H1 (cell line): Measurements from ENCODE around the gene PHACTR1. TPM values are rescaled to one million over a fixed set of nuclear protein-coding genes. Genes with fewer than 3 reads are reported as not detected.

Experiments
- CTCF ChIA-PET: fragments of 300-600 bp; sonication (Branson Sonifier 250); formaldehyde crosslinking; loops from one replicate; lab custom pipeline; 2021; ENCODE audit not compliant: partially characterized antibody; lab: Charles Lee
- POLR2A ChIA-PET: fragments of 300-600 bp; sonication (Branson Sonifier 250); formaldehyde crosslinking; loops from one replicate; lab custom pipeline; 2021; ENCODE audit warnings: inconsistent platforms; ENCODE audit not compliant: partially characterized antibody; lab: Charles Lee
- DNase-seq, 2 experiments: peaks; one replicate each; pipeline versions ENCODE4 v3.0.0 to v3.0.0-alpha.2; 2010 to 2022; ENCODE audit warnings: low spot score in 2 of 2, low read depth in 1 of 2, mixed read lengths in 1 of 2
- FAIRE-seq: peaks from 2 replicates; lab custom pipeline; 2011; peaks lifted over from hg19 to GRCh38; lab: Jason Lieb, UNC
- H2AFZ ChIP-seq: 2 replicates; pipeline ENCODE4 v1.8.1; 2012; ENCODE audit warnings: low read length, inconsistent platforms
- H2AK5ac ChIP-seq: 2 replicates; pipeline ENCODE4 v1.6.1; 2013; ENCODE audit warnings: low read depth, low read length
- H2BK120ac ChIP-seq: replicated peaks from 2 replicates; pipeline ENCODE3; 2013; ENCODE audit warnings: low read depth, low read length, inconsistent platforms
- H2BK12ac ChIP-seq: 2 replicates; pipeline ENCODE4 v1.6.1; 2013; ENCODE audit warnings: low read depth, low read length
- H2BK15ac ChIP-seq: 2 replicates; pipeline ENCODE4 v1.6.1; 2013; ENCODE audit warnings: low read length
- H2BK20ac ChIP-seq: 2 replicates; pipeline ENCODE4 v1.6.1; 2013; ENCODE audit warnings: low read length
- H2BK5ac ChIP-seq: 2 replicates; pipeline ENCODE4 v1.6.1; 2013; ENCODE audit warnings: low read depth, low read length
- H3K14ac ChIP-seq: 2 replicates; pipeline ENCODE4 v1.6.1; 2013; ENCODE audit warnings: inconsistent platforms; ENCODE audit not compliant: insufficient read length
- H3K18ac ChIP-seq: 2 replicates; pipeline ENCODE4 v1.6.1; 2013; ENCODE audit warnings: low read length; ENCODE audit errors: extremely low read depth
- H3K23ac ChIP-seq: 2 replicates; pipeline ENCODE4 v1.6.1; 2013; ENCODE audit warnings: inconsistent platforms; ENCODE audit not compliant: insufficient read length
- H3K23me2 ChIP-seq: 2 replicates; pipeline ENCODE4 v1.6.1; 2013; ENCODE audit warnings: low read depth, low read length
- H3K27ac ChIP-seq: 2 replicates; pipeline ENCODE4 v1.6.1; 2011; ENCODE audit warnings: low read depth, low read length, inconsistent platforms
- H3K27me3 ChIP-seq, 4 experiments: replicated peaks in 1 of 4; 1 replicate in 1 of 4; 2 replicates in 3 of 4; pipeline versions ENCODE4 v1.6.1 to v1.8.1; 2011 to 2013; ENCODE audit warnings: low read length in 3 of 4, mild to moderate bottlenecking in 3 of 4, inconsistent platforms in 2 of 4, mixed read lengths in 2 of 4, moderate library complexity in 1 of 4; ENCODE audit not compliant: control insufficient read depth in 3 of 4, insufficient read depth in 3 of 4; ENCODE audit errors: extremely low read depth in 1 of 4
- H3K36me3 ChIP-seq, 4 experiments: 2 replicates each; pipeline versions ENCODE4 v1.6.1 to v1.8.1; 2011 to 2013; ENCODE audit warnings: mild to moderate bottlenecking in 4 of 4, low read length in 3 of 4, moderate library complexity in 2 of 4, control low read depth in 1 of 4, inconsistent platforms in 1 of 4; ENCODE audit not compliant: insufficient read depth in 4 of 4, control insufficient read depth in 2 of 4
- H3K4ac ChIP-seq: replicated peaks from 2 replicates; pipeline ENCODE3; 2013; ENCODE audit warnings: low read length, low read depth, mixed read lengths, inconsistent platforms; ENCODE audit not compliant: insufficient read length
- H3K4me1 ChIP-seq, 4 experiments: replicated peaks in 1 of 4; 1 replicate in 1 of 4; 2 replicates in 3 of 4; pipeline versions ENCODE4 v1.6.1 to v1.8.1; 2011 to 2013; ENCODE audit warnings: low read length in 3 of 4, inconsistent platforms in 2 of 4, mixed read lengths in 1 of 4; ENCODE audit not compliant: insufficient read depth in 4 of 4, control insufficient read depth in 3 of 4
- H3K4me2 ChIP-seq, 2 experiments: 2 replicates each; pipeline versions ENCODE4 v1.6.1 to v1.8.1; 2011 to 2013; ENCODE audit warnings: low read depth in 2 of 2, low read length in 2 of 2, control low read depth in 1 of 2, inconsistent platforms in 1 of 2, mild to moderate bottlenecking in 1 of 2; ENCODE audit not compliant: insufficient read depth in 1 of 2
- H3K4me3 ChIP-seq, 4 experiments: fragments of 200-600, 300-600 bp in 1 of 4; sonication (generic), shearing (Covaris generic), sonication (Bioruptor Twin) in 1 of 4; 2 replicates each; pipeline versions ENCODE4 v1.5.1 to v1.8.1; 2011 to 2016; ENCODE audit warnings: low read length in 4 of 4, low read depth in 3 of 4, control low read depth in 2 of 4, inconsistent platforms in 2 of 4, mild to moderate bottlenecking in 2 of 4, mixed read lengths in 1 of 4, moderate library complexity in 1 of 4; ENCODE audit not compliant: insufficient read depth in 2 of 4; ENCODE audit errors: extremely low read depth in 1 of 4
- H3K56ac ChIP-seq: replicated peaks from 2 replicates; pipeline ENCODE3; 2013; ENCODE audit warnings: low read depth, mild to moderate bottlenecking, mixed read lengths, low read length, inconsistent platforms; ENCODE audit not compliant: insufficient read length
- H3K79me1 ChIP-seq: 2 replicates; pipeline ENCODE4 v1.6.1; 2013; ENCODE audit warnings: low read depth, low read length, control low read depth
- H3K79me2 ChIP-seq, 2 experiments: 2 replicates each; pipeline versions ENCODE4 v1.6.1 to v1.8.1; 2012 to 2013; ENCODE audit warnings: low read length in 2 of 2, mild to moderate bottlenecking in 2 of 2, inconsistent platforms in 1 of 2; ENCODE audit not compliant: insufficient read depth in 2 of 2, control insufficient read depth in 1 of 2
- H3K9ac ChIP-seq, 4 experiments: replicated peaks in 1 of 4; 1 replicate in 1 of 4; 2 replicates in 3 of 4; pipeline versions ENCODE4 v1.6.1 to v1.8.1; 2011 to 2013; ENCODE audit warnings: low read depth in 3 of 4, low read length in 3 of 4, control low read depth in 2 of 4, mild to moderate bottlenecking in 2 of 4, moderate library complexity in 2 of 4, inconsistent platforms in 1 of 4; ENCODE audit errors: extremely low read depth in 1 of 4
- H3K9me3 ChIP-seq, 2 experiments: 2 replicates each; pipeline versions ENCODE4 v1.6.1 to v1.8.1; 2012 to 2013; ENCODE audit warnings: mild to moderate bottlenecking in 2 of 2, moderate library complexity in 2 of 2, control low read depth in 1 of 2, inconsistent platforms in 1 of 2, low read depth in 1 of 2, low read length in 1 of 2, mixed read lengths in 1 of 2; ENCODE audit not compliant: insufficient read depth in 2 of 2
- H4K20me1 ChIP-seq, 2 experiments: replicated peaks in 1 of 2; 2 replicates each; pipeline versions ENCODE3 to v1.8.1; 2011 to 2013; ENCODE audit warnings: inconsistent platforms in 2 of 2, low read length in 2 of 2, mild to moderate bottlenecking in 1 of 2; ENCODE audit not compliant: insufficient read depth in 2 of 2, control insufficient read depth in 1 of 2
- H4K5ac ChIP-seq: 2 replicates; pipeline ENCODE4 v1.6.1; 2013; ENCODE audit warnings: low read length, low read depth, mixed read lengths, inconsistent platforms; ENCODE audit not compliant: insufficient read length
- H4K8ac ChIP-seq: 2 replicates; pipeline ENCODE4 v1.8.0; 2013; ENCODE audit warnings: mild to moderate bottlenecking, moderate library complexity, low read length, inconsistent platforms; ENCODE audit not compliant: insufficient read depth; ENCODE audit errors: extremely low read depth
- H4K91ac ChIP-seq: replicated peaks from 2 replicates; pipeline ENCODE3; 2013; ENCODE audit warnings: low read length, mixed read lengths, inconsistent platforms; ENCODE audit not compliant: insufficient read length
- ASH2L ChIP-seq: fragments of 200-600, 300-600 bp; sonication (generic); IDR thresholded peaks from one replicate; pipeline ENCODE4 v1.7.1; 2017; ENCODE audit warnings: low read length
- CEBPB ChIP-seq: IDR thresholded peaks from 2 replicates; pipeline ENCODE4 v1.6.1; 2012; ENCODE audit warnings: low read depth, low read length
- CTBP2 ChIP-seq: IDR thresholded peaks from 2 replicates; pipeline ENCODE4 v1.7.0; 2011; ENCODE audit warnings: borderline replicate concordance, mild to moderate bottlenecking, moderate library complexity, mixed read lengths, low read length; ENCODE audit not compliant: insufficient read depth, insufficient read length
- GABPA ChIP-seq: IDR thresholded peaks from 2 replicates; pipeline ENCODE4 v1.6.1; 2011; ENCODE audit warnings: mild to moderate bottlenecking, low read length, moderate library complexity, borderline replicate concordance; ENCODE audit not compliant: insufficient read depth
- NRF1 ChIP-seq: IDR thresholded peaks from 2 replicates; pipeline ENCODE4 v1.6.1; 2011; ENCODE audit warnings: mild to moderate bottlenecking, low read depth, low read length, improper control_type of control experiment
- PHF8 ChIP-seq: fragments of 200-600 bp; sonication (generic); conservative IDR thresholded peaks from 2 replicates; pipeline ENCODE4 v1.7.1; 2012; ENCODE audit warnings: low read depth, mild to moderate bottlenecking, inconsistent platforms, low read length, moderate library complexity
- TCF12 ChIP-seq: IDR thresholded peaks from 2 replicates; pipeline ENCODE4 v1.6.1; 2011; ENCODE audit warnings: low read depth, mild to moderate bottlenecking, low read length
- WGBS, 2 experiments: shearing (Covaris generic) in 1 of 2; methylation state at CpG; one replicate each; pipeline versions ENCODE4 v1.1.6 to v1.1.7; 2013 to 2015; ENCODE audit warnings: low lambda C conversion rate in 2 of 2, mixed read lengths in 2 of 2, inconsistent platforms in 1 of 2, low coverage in 1 of 2, missing lambda C conversion rate in 1 of 2; ENCODE audit not compliant: insufficient replicate concordance in 2 of 2, insufficient coverage in 1 of 2, insufficient read length in 1 of 2; ENCODE audit errors: extremely low coverage in 1 of 2, missing lambda C conversion rate in 1 of 2; 5-methylcytosine and 5-hydroxymethylcytosine counted together
- polyA plus RNA-seq, 7 experiments: library from polyadenylated mRNA; depleted of rRNA in 3 of 7; stranded (reverse) in 5 of 7; unstranded in 2 of 7; fragments of >200 nt in 5 of 7; fragments of 200-250 nt in 2 of 7; gene quantifications; 1 replicate in 5 of 7; 2 replicates in 1 of 7; 4 replicates in 1 of 7; pipeline versions ENCODE4 v1.2.1 to v1.2.3, GENCODE V29; 2011 to 2013; ENCODE audit warnings: missing spikeins in 2 of 7, mixed read lengths in 2 of 7
- total RNA-seq: library from RNA; stranded (reverse); fragmentation: NEBNext Ultra II Directional; extraction: Animal tissue kit (Norgen Biotek cat#: 25700); gene quantifications from 2 replicates; pipeline ENCODE4 v1.2.1, GENCODE V29; 2021

The PHACTR1 gene
- total and polyA plus RNA-seq, 2 of the 8 experiments (the other 6 are each of a cell fraction or from before 2014, with no cell fraction given), result 3.9 to 17.1 TPM

DNA sequence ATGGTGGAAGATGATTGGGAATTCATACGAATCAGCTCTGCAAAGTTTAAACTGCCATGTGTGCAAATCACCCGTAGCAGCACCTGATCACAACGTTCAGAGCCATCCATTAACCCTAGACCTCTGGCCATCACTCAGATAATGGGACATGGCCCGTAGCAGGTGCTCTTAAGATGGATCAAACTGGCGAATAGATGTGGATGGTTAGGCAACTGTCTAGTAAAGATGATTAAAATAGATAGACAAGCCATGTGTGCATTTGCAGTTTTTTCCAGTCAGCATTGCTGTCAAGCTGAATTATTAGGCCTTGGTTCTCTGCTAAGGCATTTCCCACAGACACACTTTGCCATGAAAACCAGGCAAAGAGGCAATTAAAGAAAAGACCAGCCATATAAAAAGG is 40.6 kb upstream of the PHACTR1 start:
- Histone ChIP-seq H4K91ac (no peak overlapping the region), H3K79me2 (no peaks in the 10 kb centered on the region), H3K4me3 (no peak overlapping the region), H2BK12ac (no peak overlapping the region), H3K14ac (no peak overlapping the region), H2BK120ac (no peak overlapping the region), H4K8ac (no peak overlapping the region), H3K4me1 (peaks cover 0 to 6% (median 1%) of the 10 kb centered on the region in 4 experiments; a peak in 3 of 7 replicates), H3K4me2 (no peak overlapping the region), H3K27me3 (no peaks in the 10 kb centered on the region), H4K20me1 (no peaks in the 10 kb centered on the region), H3K23ac (no peak overlapping the region), H2BK20ac (no peak overlapping the region), H2AFZ (no peak overlapping the region), H2BK5ac (no peak overlapping the region), H3K4ac (no peak overlapping the region), H3K9ac (no peak overlapping the region), H3K79me1 (no peaks in the 10 kb centered on the region), H3K18ac (no peak overlapping the region), H4K5ac (no peak overlapping the region), H3K56ac (no peak overlapping the region), H2AK5ac (no peak overlapping the region), H3K36me3 (no peaks in the 10 kb centered on the region), H2BK15ac (no peak overlapping the region), H3K27ac (no peak overlapping the region), H3K23me2 (no peaks in the 10 kb centered on the region), H3K9me3 (peaks cover 0 to 11% of the 10 kb centered on the region in 2 experiments; a peak in 1 of 4 replicates)
- 79% methylated on average over 5 of the region's 5 CpGs; no CpG with 5 or more reads in 1 of the 2 experiments for WGBS, 2 experiments
- DNase-seq (no peak), FAIRE-seq (no peak)
- ChIA-PET POLR2A (interaction anchor here (0.6 kb wide), 1 partner anchor 98 kb away, joined by 3 read pairs; no protein-coding TSS in a partner anchor), CTCF (interaction anchor here (1.1 to 1.4 kb wide), 2 partner anchors 16 to 218 kb away, joined by 3 to 4 read pairs; no protein-coding TSS in a partner anchor)
- no peak for TF ChIP-seq GABPA
- TF ChIP-seq NRF1, result no peak
- TF ChIP-seq TCF12, result no peak
- no peak for TF ChIP-seq CEBPB
- no peak for TF ChIP-seq ASH2L
- no peak for TF ChIP-seq CTBP2
- no peak for TF ChIP-seq PHF8
